Superior temporal gyrus (tissue), 1 donor: ENCODE measurements around the gene HARS1.
"Not testable (repeated sequence)": the region's sequence is repeated elsewhere in the genome, so short reads cannot be mapped to it uniquely, and the experiment has no call there.

Experiments used
- DNase-seq: peaks from one replicate; pipeline ENCODE4 v3.0.0-alpha.2; 2016; ENCODE audit errors: extremely low spot score

HARS1 gene, protein sequence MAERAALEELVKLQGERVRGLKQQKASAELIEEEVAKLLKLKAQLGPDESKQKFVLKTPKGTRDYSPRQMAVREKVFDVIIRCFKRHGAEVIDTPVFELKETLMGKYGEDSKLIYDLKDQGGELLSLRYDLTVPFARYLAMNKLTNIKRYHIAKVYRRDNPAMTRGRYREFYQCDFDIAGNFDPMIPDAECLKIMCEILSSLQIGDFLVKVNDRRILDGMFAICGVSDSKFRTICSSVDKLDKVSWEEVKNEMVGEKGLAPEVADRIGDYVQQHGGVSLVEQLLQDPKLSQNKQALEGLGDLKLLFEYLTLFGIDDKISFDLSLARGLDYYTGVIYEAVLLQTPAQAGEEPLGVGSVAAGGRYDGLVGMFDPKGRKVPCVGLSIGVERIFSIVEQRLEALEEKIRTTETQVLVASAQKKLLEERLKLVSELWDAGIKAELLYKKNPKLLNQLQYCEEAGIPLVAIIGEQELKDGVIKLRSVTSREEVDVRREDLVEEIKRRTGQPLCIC

DNA sequence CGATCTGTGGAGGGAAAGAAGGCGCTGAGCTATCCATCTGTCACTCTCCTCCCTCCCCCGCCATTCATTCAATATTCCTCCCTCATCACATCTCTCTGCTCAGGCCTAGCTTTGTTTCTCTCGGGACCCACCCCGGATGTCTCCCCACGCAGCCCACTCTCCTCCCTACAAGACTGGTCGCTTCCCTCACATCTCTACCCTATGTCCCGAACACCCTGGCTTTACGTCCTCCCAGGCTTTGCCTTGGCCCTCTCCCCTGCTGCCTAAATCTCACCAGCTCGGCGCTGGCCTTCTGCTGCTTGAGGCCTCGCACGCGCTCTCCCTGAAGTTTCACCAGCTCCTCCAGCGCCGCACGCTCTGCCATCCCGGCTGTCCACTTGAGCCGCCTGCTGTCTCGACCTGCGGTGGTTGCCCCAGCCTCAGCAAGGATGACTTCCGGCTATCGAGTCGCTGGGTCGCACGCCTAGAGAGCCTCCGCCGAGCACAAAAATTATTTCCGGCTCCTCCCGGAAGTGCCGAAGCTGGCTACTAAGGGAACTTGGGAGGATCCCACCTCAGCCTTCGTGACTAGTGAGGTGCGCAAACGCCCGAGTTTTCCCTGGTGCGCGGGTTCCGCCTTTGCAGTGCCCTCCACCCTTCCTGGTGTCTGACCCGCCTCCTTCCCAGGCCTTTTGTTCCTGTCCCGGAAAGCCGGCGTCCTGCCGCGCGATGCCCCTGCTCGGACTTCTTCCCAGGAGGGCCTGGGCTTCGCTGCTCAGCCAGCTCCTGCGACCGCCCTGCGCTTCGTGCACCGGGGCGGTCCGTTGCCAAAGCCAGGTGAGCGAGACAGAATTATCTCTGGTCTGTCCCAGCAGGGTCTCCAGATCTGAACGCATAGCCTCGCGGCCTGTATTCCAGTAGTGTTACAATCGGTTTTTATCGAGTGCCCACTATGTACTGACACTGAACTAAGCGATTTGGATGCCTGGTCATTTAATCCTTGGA is at the start of gene HARS1, which contains the start of gene HARS2:
Gene HARS1, minus strand, starts transcription at position 430 of the 984 bp plus-strand sequence. Its CDS starts 66 bp downstream, at position 364.
Gene HARS2, plus strand, starts transcription at position 515 of the 984 bp plus-strand sequence. Its CDS starts 194 bp downstream, at position 709.
- peak; percentile 96 for DNase-seq

DNA sequence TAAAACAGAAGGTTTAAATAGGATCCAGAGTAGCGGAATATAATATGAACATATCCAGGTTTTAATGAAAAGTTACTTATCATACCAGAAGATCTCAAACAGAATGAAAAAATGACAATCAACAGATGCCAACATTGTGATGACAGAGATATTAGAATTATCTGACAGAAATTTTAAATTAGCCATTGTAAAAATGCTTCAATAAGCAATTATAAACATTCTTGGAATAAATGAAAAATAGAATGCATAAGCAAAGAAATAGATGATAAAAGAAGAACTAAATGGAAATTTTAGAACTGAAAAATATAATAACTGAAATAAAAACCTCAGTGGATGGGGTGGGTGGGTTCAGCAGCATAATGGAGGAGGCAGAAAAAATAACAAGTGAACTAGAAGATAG is 46.3 kb upstream of the HARS1 start:
- DNase-seq = no peak

DNA sequence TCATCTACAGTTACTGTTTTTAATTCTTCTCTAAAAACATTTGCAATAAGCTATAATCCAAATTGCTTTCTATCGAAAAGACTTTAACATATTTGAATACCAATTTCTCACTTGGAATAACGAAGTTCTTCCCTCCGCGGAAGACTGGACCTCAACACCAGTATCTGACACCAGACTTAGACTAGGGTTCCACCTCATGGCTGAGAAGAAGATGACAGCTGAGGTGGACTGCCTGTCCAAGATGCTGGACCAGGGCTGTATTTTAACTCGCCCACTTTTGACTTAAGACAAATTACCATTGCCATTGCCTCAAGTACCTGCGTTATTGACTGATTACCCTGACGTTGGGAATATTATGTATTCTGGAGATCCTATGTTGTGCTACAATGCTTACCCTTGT is 43.2 kb upstream of the HARS1 start:
- DNase-seq = no peak

DNA sequence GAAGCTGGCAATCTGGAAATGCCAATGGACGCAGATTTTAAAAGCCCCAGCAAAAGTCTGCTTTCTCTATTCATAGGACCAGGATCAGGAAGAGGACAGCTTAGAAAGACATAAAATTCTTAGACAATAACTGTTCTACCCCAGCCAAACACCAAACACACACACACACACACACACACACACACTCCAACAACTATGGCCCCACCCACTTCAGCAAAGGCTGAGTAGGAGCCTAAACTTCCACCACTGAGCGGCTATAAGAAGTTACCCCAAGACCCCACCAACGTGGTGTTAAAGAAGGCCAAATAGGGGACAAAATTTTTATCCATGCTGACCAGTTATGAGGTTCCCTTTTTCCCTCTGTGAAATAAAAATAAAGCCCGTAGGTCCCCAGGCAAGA is 41.9 kb upstream of the HARS1 start:
- no peak for DNase-seq

DNA sequence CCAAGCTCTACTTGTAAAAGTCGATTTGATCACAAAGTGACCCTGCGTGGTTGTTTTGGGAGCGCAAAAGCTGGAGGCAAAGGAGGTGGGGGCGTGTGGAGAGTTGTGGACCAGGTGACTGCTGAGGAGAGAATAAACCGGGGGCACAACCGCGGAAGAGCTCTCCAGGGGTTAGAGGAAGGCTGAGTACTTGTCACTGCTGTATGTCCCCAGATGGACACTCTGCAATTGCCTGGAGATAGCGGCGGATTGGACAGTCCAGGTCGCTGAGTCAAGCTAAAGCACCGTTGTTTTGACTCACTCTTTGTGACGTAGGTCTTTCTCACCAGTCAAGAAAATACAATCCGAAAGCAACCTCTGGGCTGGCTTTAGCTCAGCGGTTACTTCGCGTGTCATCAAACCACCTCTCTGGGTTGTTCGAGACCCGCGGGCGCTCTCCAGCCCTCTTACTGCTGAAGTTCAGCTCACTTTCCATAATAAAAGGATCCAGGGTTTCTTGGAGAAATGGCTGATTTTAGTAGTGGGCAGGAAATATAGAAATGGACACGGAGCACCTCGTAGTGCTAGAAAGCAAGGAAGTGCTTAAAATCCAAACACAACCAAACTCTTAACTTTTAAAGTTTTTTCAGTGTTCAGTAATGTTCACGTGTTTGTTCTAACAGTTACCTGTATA is 34.8 kb upstream of the HARS1 start:
- DNase-seq = no peak

DNA sequence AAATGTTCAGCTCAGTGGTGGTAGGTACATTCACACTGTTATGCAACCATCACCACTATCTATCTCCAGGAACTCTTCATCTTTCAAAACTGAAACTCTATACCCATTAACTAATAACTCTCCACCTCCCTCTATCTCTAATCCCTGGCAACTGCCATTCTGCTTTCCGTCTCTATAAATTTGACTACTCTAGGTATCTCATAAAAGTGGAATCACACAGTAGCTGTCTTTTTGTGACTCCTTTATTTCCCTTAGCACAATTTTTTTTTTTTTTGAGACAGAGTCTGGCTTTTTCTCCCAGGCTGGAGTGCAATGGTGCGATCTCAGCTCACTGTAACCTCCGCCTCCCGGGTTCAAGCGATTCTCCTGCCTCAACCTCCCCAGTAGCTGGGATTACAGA is 30.2 kb upstream of the HARS1 start:
- not testable (repeated sequence) for DNase-seq

DNA sequence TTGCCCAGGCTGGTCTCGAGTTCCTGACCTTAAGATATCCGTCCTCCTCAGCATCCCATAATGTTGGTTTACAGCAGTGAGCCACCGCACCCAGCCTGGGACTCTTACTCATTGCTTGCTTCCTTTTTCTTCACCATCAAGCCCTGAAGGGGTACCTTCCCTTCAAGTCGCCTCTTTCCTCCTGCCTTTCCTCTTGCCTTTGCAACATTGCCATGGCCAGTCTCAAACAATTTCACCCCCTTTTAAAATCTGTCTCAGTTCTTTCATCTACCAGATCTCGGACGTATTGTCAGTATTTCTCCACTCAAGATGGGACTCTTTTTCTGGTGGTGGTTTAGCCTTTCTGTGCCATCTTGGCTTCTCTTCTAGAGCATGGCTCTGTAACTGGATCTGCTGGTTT is 29.6 kb upstream of the HARS1 start:
- not testable (repeated sequence) for DNase-seq

DNA sequence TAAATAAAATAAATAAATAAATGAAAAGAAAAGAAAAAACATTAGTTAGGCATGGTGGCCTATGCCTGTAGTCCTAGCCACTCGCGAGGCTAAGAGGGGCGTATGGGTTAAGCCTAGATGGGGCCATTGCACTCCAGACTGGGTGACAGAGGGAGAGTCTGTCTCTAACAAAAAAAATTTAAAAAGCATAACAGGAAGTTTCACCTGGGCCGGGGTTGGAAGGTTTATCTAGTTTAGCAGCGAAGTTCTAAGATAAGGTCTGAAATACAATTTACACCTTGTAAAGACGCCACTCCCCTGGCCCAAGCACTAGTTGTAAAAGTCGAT is 27.1 kb upstream of the HARS1 start:
- DNase-seq = no peak

DNA sequence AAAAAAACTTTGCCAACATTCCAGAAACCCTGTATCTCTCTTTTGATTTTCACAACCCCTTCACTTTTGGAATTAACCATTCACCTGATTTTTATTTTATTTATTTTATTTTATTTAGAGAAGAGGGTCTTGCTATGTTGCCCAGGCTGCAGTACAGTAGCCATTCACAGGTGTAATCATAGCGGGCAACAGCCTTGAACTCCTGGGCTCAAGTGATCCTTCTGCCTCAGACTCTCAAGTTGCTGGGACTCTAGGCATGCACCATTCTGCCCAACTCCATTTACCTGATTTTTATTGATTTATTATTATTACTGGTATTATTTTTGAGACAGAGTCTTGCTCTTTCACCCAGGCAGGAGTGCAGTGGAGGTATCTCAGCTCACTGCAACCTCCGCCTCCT is 25.1 kb upstream of the HARS1 start:
- DNase-seq = not testable (repeated sequence)

DNA sequence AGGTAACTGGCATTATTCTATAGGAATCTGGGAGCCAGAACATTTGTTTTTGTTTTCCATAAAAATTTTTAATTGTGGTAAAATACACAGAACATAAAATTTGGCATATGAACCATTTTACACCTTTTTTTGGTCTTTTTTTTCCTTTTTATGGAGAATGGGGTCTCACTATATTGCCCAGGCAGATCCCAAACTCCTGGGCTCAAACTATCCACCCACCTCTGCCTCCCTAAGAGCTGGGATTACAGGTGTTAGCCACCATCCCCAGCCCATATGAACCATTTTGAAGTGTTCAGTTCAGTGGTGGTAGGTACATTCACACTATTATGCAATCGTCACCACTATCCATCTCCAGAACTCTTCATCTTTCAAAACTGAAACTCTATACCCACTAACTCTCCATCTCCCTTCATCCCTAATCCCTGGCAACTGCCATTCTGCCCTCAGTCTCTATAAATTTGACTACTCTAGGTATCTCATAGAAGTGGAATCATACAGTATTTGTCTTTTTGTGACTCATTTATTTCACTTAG is 22.5 kb upstream of the HARS1 start:
- DNase-seq = no peak

DNA sequence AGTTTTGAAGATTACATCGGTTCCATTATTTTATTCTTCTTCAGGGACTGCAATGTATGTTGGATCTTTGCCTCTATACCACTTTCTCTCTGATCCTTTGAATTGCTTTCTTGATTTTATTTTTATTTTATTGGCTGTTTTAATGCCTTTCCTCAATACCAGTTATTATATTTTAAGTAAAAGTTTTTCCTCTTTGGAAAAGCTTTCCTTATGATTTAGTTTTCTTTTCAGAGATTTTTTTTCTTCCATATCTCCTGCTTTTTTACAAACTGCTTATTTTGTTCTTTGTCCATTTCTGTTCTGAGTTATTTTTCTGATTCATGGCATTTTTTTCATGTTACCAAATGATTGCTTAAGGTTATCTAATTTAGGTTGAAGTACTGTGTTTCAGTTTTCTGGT is 20.6 kb upstream of the HARS1 start:
- DNase-seq = no peak

DNA sequence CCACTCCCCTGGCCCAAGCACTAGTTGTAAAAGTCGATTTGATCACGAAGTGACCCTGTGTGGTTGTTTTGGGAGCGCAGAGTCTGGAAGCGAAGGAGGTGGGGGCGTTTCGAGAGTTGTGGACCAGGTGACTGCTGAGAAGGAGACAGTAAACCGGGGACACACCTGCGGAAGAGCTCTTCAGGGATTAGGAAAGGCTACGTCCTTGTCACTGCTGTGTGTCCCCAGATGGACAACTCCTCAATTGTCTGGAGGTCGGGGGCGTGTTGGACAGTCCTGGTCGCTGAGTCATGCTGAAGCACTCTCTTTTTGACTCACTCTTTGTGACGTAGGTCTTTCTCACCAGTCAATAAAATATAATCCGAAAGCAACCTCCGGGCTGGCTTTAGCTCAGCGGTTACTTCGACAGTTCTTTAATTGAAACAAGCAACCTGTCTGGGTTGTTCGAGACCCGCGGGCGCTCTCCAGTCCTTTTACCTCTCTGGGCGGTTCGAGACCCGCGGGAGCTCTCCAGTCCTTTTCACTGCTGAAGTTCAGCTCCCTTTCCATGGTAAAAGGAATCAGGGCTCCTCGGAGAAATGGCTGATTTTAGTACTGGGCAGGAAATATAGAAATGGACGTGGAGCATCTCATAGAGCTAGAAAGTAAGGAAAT is 19.9 kb upstream of the HARS1 start:
- DNase-seq = peak; percentile 71

DNA sequence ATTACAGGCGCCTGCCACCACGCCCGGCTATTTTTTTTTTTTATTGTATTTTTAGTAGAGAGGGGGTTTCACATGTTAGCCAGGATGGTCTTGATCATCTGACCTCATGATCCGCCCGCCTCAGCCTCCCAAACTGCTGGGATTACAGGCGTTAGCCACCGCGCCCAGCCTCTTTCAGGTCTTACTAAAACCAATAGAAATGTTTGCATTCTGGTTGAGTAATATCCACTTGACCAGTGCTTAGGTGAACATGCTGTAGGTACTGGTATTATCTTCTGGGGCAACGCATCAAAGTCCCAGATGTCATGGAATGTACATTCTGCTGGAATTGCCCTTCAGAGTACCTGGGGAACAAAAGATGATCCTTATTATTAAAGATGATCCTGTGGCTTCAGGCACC is 17.6 kb upstream of the HARS1 start:
- DNase-seq = not testable (repeated sequence)

DNA sequence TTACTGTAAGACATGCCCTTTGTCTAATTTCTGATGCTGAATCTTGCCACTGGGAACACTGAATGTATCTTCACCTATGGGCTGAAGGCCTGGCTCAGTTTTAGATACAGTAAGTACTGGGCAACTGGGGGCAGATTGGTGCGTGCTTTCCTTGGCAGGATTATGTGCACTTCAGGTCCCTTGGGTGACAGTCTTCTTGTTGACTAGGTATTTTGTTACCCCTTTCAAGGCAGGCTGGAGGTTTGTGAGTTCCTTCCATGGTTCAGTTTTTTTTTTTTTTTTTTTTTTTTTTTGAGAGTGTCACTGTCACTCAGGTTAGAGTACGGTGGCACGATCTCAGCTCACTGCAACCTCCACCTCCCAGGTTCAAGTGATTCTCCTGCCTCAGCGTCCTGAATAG is 16.6 kb upstream of the HARS1 start:
- no peak for DNase-seq

DNA sequence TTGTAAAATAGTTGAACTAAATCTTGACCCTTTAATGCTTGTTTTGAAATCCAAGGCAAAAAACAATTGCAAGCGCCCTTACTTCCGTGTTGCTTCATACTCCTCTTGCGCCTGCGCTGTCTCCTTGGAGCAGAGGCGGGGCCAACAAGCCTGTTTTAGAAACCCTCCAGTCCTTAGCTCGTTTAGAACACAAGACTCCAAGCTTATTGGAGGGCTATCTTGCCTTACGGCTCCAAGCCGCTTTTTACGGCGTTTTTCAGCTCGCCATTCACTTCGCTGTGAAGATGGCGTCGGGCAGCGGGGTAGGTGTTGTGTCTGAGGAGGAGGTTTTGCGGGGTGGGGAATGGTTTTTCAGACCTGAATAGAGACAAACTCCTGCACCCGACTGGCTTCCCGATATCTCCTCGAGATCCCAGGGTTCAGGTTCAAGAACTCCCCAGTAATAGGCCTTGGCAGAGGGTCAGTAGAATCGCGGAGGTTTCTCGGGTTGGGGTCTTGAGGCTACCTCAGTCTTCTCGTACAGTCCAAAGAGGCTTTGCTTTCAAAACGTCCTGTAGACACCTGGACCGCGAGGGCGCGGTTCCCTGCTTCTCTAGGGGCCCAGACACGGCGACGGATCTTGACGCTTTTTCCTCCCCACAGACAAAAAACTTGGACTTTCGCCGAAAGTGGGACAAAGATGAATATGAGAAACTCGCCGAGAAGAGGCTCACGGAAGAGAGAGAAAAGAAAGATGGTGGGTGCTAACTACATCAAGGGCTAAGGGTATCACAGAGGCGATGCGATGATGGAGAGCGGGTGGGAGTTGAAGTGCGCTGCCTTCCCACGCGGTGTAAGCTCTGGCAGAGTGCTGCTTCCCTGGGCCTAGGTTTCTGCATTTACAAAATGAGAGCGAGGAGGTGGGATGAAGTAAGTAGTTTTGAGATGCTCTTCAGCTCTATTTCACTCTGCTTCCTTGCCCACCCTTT is 9.3 kb upstream of the HARS1 start, which contains the start of gene ZMAT2:
Gene ZMAT2, plus strand, starts transcription at position 271 of the 968 bp plus-strand sequence. Its CDS starts 14 bp downstream, at position 285.
- DNase-seq = peak; percentile 100

DNA sequence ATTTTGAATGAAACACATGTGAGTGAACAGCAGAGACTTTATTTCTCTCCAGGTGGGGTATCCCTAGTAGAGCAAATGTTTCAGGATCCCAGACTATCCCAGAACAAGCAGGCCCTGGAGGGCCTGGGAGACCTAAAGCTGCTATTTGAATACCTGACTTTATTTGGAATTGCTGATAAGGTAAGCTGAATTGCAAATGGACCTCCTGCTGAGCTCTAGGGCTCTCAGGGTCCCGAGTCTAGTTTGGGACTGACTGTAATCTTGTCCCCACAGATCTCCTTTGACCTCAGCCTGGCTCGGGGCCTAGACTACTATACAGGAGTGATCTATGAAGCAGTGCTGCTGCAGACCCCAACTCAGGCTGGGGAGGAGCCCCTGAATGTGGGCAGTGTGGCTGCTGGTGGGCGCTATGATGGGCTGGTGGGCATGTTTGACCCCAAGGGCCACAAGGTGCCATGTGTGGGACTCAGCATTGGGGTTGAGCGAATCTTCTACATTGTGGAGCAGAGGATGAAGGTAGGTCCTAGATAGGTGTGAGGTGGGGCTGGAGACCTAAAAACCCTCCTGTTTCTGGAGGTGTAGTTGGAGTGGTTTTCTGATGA is 5.8 kb upstream of the HARS1 start:
- no peak for DNase-seq

DNA sequence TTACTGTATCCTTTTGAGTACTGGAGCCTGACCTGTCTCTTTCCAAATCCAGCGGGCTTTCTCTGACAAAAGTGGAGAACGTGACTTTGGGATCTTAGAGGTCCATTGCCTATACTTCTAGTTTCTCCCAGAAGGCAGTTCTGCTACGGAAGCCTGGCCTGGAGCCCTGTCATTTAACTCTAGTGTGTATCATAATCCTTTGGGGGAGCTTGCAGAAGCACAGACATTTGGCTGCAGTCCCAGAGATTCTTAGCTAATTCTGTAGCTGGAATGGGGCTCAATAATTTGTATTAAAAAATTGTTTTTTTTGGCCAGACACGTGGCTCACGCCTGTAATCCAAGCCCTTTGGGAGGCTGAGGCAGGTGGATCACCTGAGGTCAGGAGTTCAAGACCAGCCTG is 3.1 kb upstream of the HARS1 start:
- no peak for DNase-seq

DNA sequence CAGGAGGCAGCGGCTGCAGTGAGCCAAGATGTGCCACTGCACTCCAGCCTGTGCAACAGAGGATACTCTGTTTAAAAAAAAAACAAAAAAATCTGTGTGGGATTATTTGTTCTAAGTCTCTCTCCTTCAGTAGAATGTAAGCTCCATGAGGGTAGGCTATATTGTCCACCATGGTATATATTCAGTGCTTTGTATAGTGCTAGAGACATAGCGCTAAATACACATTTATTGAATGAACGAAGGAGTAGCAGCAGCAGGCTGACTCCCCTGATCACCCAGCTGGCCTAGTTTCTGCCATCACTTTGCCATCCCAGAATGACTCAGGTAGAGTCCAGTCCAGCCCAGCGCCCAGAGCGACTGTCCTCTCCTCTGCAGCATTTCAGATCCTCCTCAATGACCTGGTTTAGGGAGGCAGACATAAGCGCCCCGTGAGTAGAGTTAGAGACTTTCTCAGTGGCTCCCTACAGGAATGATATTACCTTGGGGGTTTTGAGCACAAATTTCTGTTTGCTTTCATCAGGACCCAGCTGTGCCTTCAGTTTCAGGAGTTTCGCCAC is 716 bp downstream of the HARS1 start:
- no peak for DNase-seq

DNA sequence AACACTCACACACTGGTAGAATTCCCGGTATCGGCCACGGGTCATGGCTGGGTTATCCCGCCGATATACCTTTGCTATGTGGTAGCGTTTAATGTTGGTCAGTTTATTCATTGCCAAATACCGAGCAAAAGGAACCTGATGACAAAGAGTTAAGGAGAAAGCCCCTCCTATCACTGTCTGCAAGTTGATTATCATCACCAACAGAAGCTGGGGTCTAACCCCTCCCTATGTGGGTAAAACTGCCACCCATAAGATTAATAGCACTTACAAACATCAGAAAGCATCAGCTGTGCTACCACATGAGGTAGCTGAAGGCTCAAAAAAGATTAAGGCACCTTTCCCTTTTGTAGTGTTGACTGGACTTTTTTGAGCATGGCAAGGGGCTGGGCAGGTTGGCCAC is 12.2 kb downstream of the HARS1 start:
- no peak for DNase-seq
